Measurements from ENCODE around the gene EPHB2.

The EPHB2 gene

DNA sequence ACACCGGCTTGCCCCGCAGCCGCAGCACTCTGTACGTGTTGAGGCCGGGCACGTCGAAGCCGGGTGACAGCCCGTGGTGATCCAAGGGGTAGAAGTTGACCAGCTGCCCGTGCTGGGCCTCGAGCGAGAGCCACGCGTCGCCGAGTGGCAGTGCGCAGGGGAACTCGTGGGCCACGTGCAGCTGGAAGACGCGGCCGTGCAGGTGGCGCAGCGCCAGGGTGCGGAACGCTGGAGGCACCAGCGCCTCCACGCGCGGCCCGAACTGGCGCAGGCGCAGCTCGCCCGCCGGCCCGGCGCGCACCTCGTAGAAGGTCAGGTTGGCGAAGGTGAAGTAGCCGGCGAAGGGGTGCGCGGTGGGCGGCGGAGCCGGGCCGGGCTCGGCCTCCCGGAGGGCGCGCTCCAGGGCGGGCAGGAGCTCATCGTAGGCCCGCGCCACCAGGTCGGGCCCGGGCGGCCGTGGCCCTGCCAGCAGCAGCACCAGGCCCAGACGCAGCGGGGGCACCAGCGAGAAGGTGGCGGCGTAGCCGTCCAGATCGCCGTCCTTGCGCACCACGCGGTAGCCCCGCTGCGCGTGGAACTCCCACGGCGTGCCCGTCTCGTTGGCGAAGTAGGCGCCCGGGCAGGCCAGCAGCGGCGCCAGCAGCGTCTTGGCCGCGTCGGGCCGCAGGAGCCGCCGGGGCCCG is 242.6 kb downstream of the EPHB2 start:
- TF ChIP-seq MYC (IDR thresholded peaks at IDR 0.05; ENCODE audit: low read depth, low read length): no peak
- TF ChIP-seq POLR2A (IDR thresholded peaks at IDR 0.05; ENCODE audit: extremely low read depth, insufficient read length): no peak
- TF ChIP-seq MAX (IDR thresholded peaks at IDR 0.05; ENCODE audit: low read depth, low read length): no peak
- TF ChIP-seq, protein P1, sequence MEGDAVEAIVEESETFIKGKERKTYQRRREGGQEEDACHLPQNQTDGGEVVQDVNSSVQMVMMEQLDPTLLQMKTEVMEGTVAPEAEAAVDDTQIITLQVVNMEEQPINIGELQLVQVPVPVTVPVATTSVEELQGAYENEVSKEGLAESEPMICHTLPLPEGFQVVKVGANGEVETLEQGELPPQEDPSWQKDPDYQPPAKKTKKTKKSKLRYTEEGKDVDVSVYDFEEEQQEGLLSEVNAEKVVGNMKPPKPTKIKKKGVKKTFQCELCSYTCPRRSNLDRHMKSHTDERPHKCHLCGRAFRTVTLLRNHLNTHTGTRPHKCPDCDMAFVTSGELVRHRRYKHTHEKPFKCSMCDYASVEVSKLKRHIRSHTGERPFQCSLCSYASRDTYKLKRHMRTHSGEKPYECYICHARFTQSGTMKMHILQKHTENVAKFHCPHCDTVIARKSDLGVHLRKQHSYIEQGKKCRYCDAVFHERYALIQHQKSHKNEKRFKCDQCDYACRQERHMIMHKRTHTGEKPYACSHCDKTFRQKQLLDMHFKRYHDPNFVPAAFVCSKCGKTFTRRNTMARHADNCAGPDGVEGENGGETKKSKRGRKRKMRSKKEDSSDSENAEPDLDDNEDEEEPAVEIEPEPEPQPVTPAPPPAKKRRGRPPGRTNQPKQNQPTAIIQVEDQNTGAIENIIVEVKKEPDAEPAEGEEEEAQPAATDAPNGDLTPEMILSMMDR (IDR thresholded peaks at IDR 0.05; ENCODE audit: low read depth, low read length): no peak
- DNase-seq (ENCODE audit: low read depth): no peak
- H3K4me3 ChIP-seq (ENCODE audit: low read depth, low read length): no peak overlapping the region

GRCh38 chr1:22953740-22954141 is 243.1 kb downstream of the EPHB2 start:
- TF ChIP-seq POLR2A (IDR thresholded peaks at IDR 0.05; ENCODE audit: extremely low read depth, insufficient read length) (no peak), MYC (IDR thresholded peaks at IDR 0.05; ENCODE audit: low read depth, low read length) (no peak), MAX (IDR thresholded peaks at IDR 0.05; ENCODE audit: low read depth, low read length) (no peak)
- TF ChIP-seq, protein P1 (IDR thresholded peaks at IDR 0.05; ENCODE audit: low read depth, low read length): no peak

DNA sequence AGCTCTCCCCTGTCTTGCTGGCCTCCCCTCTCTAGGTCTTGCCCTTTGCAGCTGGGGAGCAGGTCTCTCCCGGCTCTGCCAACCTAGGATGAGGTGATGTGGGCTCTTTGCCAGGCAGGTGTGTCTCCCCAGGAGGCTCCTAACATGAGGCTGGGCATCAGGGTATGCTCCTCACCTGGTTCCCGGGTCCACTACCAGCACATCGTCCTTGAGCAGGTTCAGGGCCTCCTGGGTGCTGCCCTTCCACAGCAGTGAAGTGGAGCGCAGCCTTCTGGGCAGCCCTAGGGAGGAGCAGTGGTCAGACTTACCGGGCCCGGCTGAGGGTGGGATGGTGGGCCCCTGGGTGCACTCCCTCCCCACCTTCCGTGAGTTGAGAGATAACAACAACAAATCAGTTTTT is 244.5 kb downstream of the EPHB2 start:
- H3K4me3 ChIP-seq (ENCODE audit: low read depth, low read length): no peak overlapping the region
- no peak for TF ChIP-seq MYC (IDR thresholded peaks at IDR 0.05; ENCODE audit: low read depth, low read length)
- TF ChIP-seq POLR2A (IDR thresholded peaks at IDR 0.05; ENCODE audit: extremely low read depth, insufficient read length): no peak
- TF ChIP-seq MAX (IDR thresholded peaks at IDR 0.05; ENCODE audit: low read depth, low read length): no peak
- TF ChIP-seq, protein P1 (IDR thresholded peaks at IDR 0.05; ENCODE audit: low read depth, low read length): no peak
- DNase-seq (ENCODE audit: low read depth): no peak

More at GRCh38 chr1:22953740-22954141, 243.1 kb downstream of the EPHB2 start:
- no peak for DNase-seq (ENCODE audit: low read depth)
- H3K4me3 ChIP-seq (ENCODE audit: low read depth, low read length): no peak overlapping the region

DNA sequence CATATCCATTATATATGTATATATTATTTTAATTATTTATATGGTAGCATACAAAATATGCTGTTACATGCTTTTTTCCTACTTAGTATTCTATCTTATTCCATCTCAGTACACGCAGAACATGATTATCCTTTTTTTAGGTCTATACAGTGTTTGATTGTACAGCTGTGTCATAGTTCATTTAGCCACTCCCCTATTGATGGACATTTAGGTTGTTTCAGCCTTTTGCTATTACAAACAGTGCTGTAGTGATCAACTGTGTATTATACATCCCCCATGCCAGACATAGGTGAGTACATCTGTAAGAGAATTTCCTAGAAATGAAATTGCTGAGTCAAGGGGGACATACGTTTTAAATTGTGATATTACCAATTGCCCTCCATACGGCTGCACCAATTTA is 246.4 kb downstream of the EPHB2 start:
- TF ChIP-seq MAX (IDR thresholded peaks at IDR 0.05; ENCODE audit: low read depth, low read length) (no peak), POLR2A (IDR thresholded peaks at IDR 0.05; ENCODE audit: extremely low read depth, insufficient read length) (no peak), MYC (IDR thresholded peaks at IDR 0.05; ENCODE audit: low read depth, low read length) (no peak)
- TF ChIP-seq, protein P1 (IDR thresholded peaks at IDR 0.05; ENCODE audit: low read depth, low read length): no peak

DNA sequence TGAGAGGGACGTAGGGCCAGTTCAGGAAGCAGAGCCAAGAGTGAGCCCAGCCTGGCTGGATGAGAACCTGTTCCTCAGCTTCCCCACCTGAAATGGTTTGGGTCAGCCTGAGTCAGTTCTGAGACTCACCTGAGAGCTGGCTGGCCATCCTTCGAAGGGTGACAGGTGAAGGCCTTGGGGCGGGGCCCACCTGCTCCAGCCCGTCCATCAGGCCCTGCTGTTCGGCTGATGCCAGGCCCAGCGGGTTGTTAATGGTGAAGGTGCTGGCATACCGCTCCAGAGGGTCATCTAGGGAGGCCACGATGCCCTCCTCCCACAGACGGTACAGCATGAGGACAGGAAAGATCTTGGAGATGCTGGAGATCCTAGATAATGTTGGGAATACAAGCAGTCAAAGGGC is 247.9 kb downstream of the EPHB2 start:
- no peak for DNase-seq (ENCODE audit: low read depth)
- TF ChIP-seq POLR2A (IDR thresholded peaks at IDR 0.05; ENCODE audit: extremely low read depth, insufficient read length) (no peak), MAX (IDR thresholded peaks at IDR 0.05; ENCODE audit: low read depth, low read length) (no peak), MYC (IDR thresholded peaks at IDR 0.05; ENCODE audit: low read depth, low read length) (no peak)
- TF ChIP-seq, protein P1 (IDR thresholded peaks at IDR 0.05; ENCODE audit: low read depth, low read length): no peak
- H3K4me3 ChIP-seq (ENCODE audit: low read depth, low read length): no peak overlapping the region

More for the DNA sequence above, 246.4 kb downstream of the EPHB2 start:
- no peak overlapping the region for H3K4me3 ChIP-seq (ENCODE audit: low read depth, low read length)
- DNase-seq (ENCODE audit: low read depth): no peak
